Epidermal melanocyte (primary cell): ENCODE results near the gene CAMK2N2.
"Not testable (repeated sequence)": the region's sequence is repeated elsewhere in the genome, so short reads cannot be mapped to it uniquely, and the experiment has no call there.

Experiments used
- DNase-seq: peaks from one replicate; pipeline ENCODE4 v3.0.0; 2011; ENCODE audit warnings: low spot score; ENCODE audit not compliant: insufficient read length

CAMK2N2 gene

GRCh38 chr3:184275381-184275701 is 14.0 kb upstream of the CAMK2N2 start:
- DNase-seq: no peak

DNA sequence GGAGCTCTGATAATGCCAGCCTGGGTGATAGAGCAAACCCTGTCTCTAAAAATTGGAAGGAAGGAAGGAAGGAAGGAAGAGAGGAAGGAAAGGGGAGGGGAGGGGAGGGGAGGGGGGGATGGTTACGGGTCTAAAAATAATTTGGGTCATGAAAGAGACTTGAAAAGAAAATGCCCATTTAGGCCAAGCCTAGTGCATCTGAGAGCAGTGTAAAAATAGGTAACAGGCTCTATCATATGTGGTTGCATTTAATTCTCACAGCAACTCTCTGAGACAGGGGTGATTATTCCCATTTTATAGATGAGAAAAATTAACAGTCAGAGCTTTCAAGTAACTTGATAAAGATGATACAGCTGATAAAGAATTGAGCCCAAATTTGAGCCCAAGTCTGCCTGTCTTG is 10.9 kb upstream of the CAMK2N2 start:
- no peak for DNase-seq

DNA sequence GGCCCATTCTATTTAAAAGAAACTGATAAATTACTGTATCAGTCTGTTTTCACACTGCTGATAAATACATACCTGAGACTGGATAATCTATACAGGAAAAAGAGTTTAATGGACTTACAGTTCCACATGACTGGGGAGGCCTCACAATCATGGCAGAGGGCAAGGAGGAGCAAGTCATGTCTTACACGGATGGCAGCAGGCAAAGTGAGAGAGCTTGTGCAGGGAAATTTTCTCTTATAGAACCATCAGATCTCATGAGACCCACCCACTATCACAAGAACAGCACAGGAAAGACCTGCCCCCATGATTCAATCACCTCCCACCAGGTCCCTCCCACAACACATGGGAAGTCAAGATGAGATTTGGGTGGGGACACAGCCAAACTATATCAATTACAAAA is 5.9 kb upstream of the CAMK2N2 start:
- DNase-seq: not testable (repeated sequence)

- DNase-seq: no peak
Observed at GRCh38 chr3:184262764-184263179, 1.4 kb upstream of the CAMK2N2 start.

DNA sequence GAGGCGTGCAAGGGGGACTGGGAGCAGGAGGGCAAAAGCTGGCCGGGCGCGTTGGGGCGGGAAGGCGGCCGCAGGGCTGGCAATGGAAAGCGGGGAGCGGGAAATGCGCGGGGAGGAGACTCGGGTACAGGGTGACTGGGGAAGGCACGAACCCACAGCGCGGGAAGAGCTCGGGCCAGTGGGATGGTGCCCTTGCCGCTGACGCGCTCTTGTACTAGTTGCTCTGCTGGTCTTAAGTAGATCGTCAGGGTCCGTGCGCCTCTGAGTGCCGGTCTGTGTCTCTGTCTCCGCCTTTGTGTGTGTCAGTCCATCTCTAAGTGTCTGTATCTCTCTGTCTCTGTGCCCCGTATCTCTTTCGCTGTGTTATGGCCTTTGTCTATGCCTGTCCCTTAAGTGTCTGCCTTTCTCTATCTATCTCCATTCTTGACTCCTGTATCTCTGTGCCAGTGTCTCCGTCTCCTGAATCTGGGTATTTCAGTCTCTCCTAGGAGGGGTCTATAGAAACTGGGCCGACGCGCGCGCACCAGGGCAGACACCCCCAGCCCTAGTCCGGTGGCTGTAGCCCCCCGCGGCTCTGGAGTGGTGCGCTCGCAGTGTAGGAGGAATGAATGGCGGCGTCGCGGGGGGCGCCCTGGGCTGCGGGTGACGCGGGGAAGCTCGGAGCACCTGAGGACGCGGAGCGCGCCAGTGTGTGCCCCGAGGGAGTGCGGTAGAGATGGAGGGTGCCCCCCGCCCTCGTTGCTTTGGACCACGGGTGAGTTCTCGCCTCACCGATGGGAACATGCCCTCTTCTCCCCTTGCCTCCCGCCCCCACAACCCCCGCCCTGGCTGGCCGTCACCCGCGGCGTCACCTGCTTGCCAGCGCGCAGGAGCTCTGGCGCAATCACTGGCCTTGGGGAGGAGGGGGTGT is 756 bp upstream of the CAMK2N2 start:
- peak; percentile 41 for DNase-seq

DNA sequence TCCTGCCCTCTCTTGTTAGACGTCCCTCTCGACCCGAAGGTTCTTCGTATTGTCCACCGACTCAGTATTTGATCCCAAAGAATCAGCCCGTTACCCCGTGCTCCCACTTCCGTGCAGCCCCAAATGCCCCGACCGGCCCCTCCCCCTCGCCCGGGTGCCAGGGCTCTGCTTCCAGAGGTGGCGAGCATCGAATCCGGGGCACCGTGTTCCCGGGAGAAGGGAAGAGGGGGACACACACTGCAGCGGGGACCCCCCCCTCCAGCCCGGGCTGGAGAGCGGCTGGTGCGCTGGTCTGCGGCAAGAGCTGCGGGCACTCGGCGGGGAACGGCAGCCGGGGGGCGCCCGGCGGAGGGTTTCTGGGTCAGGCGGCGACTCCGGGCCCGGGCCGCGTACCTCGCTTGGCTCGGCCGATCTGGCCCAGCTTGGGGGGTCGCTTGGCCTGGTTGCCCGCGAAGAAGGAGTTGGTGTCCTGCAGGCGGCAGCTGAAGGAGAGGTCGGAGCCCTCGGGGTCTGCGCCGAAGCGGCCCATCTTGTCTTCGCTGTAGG is 556 bp downstream of the CAMK2N2 start:
- no peak for DNase-seq

DNA sequence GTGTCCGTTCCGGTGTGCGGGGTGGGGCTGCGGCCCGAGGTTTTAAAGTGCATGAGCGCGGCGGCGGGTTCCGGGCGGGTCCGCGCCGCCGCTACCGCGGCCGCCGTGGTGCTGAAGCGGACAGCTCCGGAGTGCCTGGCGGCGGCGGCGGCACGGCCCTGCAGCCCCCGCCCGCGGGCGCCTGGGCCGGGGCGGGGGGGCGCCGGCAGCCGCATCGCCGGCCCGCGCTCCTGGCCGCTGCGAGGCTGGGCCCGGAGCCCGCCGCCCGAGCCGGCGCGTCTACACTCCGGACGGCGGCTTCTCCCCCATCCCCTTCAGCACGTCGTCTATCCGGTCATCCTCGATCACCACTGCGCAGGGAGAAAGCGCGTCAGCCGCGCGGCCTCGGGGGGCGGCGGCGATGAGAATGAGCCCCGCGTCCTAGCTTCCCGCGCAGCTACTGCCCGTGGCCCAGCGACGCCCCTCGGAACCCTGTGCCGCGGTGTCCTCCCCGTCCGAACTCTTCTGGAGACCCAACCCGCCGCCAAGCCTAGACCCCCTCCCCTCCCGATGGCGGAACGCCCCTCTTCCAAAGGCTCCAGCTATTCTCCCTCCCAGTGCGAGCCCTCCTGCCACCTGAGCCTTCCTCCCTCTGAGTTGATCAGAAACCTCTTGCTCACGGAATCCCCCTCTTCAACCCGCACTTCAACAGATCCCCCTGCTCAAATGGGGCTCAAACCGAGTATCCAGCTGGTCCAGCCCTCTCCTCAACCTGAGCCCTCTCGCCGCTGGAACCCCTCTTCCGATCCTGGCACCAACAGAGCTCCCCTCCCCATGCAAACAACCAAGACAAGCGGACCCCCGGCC is 1.3 kb downstream of the CAMK2N2 start:
- DNase-seq: peak; percentile 56

DNA sequence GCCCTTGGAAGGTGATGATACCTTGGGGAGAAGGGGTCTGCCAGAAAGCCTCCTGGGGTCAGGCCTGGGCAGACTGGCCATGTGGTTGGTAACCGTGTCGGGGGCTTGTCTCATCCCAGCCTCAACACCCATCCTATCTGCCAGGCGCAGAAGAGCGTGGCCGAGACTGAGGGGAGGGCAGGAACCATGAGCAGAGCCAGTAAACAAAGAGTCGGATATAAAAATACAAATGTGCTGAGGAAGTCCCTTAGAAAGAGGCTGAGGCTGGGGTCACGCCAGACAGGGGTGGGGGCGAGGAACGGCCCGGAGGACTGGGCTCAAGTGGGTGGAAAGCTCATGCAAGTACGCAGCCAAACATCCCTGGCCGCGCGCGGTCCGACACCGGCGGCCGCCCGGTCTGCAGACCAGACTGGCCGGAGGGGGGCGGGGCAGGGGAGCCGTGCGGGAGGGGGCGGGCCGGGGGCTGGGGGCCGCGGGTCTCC is 1.9 kb downstream of the CAMK2N2 start:
- no peak for DNase-seq

- DNase-seq: no peak
Observed at GRCh38 chr3:184258926-184259325, 2.4 kb downstream of the CAMK2N2 start.

- DNase-seq: no peak
Observed at GRCh38 chr3:184257083-184257915, 4.1 kb downstream of the CAMK2N2 start.

- DNase-seq: no peak
Observed at GRCh38 chr3:184255291-184256039, 5.9 kb downstream of the CAMK2N2 start.

DNA sequence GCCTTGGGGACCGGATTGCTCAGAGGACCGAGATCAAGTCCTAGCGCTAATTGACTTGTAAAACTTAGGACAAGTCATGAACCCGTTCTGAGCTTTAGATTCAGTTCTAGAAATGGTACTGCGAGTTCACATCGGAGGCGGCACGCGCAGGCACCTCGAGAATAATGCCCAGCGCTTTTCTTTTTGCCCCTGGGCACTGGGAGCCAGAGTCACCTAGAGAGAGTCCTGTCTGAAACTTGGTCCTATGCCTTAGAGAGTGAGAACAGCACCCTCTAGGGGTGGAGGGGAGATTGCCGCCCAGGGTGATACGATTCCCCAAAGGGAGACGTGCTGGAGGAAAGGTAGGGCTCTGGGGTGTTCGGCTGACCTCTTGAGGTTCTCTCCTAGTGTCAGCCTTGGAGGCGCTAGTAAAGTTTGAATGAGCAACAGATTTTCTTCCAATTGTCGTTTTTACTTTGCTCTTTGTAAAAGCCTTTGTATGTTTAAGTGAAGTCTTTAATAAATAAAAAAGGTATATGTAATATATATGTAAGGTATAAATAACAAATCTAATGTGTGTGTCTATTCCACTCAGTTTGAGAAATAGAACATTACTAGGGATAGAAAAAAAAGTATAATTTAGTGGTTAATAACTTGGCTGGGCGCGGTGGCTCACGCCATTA is 11.1 kb downstream of the CAMK2N2 start:
- peak; percentile 92 for DNase-seq

DNA sequence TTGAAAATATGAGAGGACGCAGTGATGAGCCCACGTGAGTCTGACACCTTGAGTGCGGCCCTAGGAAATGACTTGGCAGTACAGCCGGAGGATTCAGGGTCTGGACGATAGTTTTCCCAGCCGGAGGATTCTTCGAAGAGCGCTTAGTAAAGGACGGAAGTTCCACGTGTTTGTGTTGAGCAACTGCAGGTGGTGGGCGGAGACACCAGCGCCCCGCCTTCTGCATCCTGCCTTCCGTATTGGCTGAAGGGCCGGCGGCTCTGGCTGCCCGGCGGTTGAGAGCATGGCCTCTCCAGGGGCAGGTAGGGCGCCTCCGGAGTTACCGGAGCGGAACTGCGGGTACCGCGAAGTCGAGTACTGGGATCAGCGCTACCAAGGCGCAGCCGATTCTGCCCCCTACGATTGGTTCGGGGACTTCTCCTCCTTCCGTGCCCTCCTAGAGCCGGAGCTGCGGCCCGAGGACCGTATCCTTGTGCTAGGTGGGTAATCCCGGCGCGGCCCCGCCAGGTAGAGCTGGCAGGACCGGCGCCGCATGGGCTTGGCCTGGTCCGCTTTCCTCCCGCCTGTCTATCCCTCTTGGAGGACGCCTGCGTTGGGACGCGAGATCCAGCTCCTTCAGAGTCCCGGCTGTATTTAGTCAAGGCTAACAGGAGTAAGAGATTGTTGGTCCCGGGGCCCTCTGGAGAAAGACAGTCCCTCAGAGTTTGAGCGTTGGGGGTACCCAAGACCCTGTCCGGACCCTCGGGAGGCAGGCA is 11.8 kb downstream of the CAMK2N2 start, which contains the start of gene EEF1AKMT4:
Gene EEF1AKMT4 (plus strand): TSS at position 261 of the 755 bp plus-strand sequence. CDS start 23 bp downstream, at position 284.
- DNase-seq: peak; percentile 97

- DNase-seq: peak; percentile 83
Observed at GRCh38 chr3:184248454-184249411, 12.6 kb downstream of the CAMK2N2 start, which contains the start of gene ALG3. Gene ALG3, minus strand, starts transcription at chr3:184248962. Its CDS starts 22 bp downstream, at chr3:184248940.

DNA sequence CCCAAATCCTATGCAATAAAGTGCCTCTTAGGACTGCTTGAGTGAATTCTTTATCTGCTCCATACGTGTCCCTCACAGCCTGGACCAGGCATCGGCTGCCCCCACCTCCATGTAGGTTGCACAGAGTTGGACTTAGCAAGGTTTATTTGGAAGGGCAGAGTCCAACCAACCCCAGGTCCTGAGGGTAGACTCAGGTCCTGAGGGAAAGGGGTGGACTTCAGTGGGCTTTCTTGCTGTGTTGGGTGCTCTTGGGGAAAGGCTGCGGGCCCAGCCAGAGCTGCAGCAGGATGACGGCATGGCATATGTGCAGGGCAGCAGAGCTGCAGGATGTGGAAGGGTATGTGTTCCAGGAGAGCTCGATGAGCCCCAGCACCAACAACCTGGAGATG is 19.1 kb downstream of the CAMK2N2 start:
- DNase-seq: no peak

DNA sequence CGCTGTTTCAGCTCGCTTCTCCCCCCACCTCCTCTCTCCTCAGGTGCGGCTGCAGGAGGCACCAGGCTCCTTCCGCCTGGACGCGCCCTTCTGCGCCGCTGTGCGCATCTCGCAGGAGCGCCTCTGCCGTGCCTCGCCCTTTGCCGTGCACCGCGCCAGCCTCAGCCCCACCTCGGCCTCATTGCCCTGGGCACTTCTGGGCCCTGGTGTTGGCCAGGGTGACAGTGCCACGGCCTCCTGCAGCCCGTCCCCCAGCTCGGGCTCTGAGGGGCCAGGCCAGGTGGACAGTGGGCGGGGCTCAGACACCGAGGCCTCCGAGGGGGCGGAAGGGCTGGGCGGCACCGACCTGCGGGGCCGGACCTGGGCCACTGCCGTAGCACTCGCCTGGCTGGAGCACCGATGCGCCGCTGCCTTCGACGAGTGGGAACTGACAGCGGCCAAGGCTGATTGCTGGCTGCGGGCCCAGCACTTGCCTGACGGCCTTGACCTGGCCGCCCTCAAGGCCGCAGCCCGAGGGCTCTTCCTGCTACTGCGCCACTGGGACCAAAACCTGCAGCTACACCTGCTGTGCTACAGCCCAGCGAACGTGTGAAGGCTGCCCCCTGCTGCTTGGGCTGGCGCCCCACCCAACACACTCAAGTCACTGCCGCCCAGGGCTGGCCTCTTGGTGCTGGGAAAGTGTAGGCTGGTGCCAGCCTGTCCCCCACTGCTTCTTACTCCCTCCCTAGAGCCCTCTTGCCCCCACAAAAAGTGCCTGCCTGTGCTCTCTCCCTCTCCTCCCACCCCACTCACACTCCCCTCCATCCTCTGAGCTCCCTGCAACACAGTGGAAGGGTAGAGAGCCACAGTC is 19.7 kb downstream of the CAMK2N2 start:
- DNase-seq: no peak

- no peak for DNase-seq
Observed at GRCh38 chr3:184241141-184241446, 20.3 kb downstream of the CAMK2N2 start.
